GM21447 (cell line): ENCODE data around the gene LPP.

Experiments used
- ATAC-seq: cut with Tn5 transposase; IDR thresholded peaks from one replicate; pipeline ENCODE4 v1.9.1; 2021; ENCODE audit not compliant: unreplicated experiment

Gene LPP

DNA sequence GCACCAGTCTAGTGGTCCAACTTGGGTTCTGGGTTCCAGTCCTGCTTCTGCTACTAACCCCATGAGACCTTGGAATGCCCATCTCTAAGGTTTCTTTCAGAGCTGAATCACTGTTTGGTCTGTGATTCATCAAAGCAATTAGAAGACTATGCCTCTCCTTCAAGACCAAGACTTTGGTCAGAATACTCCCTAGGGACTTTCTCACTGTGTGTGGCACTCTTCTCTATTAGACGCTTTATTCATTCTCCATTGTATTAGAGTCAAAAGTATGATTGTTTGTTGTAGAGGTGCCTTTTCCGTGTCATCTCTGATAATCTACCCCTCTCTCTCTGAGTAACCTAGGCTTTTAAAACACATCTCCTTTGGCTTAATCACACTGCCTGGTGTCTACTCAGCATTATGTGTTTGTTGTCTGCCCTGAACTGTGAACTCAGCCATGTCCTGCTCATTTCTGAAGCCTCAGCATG lies 90.5 kb downstream of the LPP start:
- no peak for ATAC-seq

DNA sequence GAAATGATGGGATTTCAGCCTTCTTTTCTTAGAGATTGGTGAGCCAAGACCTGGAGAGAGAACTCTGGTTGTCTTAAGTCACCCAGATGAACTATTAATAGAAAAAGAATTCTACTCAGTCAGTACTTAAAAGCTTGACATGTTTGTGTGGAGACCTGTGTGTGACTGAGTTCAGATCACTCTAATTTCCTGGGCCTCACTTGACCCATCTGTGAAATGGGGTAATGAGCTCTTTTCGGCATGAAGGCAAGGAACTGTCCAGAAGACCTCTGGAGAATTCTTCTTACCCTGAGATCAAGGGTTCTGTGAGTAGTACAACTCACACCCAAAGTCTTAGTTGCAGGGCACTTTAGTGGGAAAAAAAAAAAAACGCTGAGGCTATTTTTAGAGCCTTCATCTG lies 92.9 kb downstream of the LPP start:
- ATAC-seq: no peak

DNA sequence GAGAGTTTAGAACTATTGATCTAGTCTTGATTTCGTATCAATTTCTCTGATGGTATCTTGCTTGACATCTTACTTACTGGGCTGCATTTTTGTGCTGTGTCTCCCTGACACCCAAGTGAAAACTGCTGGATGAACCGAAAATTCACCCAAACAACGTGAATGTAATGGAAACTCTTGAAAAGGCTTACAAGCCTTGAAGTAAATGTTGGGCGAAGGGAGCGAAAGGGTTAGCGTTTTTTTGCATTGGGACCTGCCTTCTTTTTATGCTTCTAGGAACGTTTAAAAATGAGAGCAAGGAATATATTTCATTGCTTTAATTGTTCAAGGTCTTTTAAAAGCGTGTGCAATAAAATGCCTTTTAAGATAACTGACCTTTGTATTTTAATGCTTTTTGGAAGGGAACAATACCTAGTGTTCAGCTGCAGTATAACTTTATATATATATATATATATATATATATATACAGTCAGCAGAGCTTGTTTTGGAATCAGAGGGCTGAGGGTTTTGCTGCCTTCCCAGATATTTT lies 94.1 kb downstream of the LPP start:
- no peak for ATAC-seq

DNA sequence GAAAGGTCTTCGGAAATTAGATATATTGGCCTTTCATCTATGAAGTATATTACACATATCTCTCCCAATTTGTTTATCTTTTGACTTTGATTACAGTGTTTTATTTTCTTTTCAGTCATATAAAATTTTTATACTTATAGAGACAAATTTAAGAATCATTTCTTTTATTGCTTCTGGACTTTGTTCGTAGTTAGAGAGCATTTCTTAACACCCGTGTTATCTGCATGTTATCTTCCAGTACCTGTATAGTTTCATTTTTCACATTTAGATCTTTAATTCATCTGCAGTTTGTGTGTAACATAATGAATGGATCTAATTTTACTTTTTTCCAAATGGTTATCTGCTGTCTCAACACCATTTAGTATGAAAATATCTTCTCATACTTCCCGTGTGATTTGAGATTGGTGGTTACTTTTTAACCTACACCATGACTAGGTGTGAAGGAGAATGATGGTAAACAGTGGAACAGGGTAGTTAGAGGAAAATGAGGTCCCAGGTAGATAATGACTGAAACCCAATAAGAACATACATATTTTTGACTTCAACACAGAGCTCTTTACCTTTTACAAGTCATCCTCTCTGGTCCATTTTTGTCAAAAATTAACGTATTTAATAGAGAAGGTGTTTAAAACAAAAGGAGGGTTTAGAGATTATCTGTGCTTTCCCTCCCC lies 99.3 kb downstream of the LPP start:
- no peak for ATAC-seq

DNA sequence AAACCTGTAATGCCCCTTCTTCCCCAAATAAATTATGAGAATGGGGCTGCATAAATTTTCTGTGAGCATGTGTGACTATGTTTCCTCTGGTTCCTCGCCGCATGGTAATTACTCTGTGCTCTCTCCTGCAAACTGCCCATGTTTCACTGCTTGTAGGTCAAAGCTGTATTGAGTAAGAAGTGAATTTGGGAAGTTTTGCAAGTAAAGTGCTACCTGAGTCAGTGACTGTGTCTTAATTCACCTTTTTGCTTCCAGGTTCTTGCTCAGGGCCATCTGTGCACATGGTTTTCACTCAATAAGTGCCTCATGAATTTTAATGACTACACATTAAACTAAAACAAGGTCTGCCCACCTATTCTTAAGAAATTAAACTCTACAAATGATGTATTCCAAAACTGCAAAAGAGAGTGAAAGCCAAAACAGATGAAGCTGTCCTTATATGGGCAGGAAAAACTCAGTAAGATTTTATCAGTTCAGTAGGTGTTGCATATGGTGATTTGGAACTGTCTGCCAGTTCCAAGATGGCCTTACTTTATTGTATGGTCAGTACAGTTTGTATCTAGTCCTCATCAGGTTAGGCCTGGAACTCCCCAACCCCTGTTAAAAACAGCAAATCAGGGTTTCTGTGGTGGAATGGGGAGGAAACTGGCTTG lies 100.0 kb downstream of the LPP start:
- ATAC-seq: no peak

DNA sequence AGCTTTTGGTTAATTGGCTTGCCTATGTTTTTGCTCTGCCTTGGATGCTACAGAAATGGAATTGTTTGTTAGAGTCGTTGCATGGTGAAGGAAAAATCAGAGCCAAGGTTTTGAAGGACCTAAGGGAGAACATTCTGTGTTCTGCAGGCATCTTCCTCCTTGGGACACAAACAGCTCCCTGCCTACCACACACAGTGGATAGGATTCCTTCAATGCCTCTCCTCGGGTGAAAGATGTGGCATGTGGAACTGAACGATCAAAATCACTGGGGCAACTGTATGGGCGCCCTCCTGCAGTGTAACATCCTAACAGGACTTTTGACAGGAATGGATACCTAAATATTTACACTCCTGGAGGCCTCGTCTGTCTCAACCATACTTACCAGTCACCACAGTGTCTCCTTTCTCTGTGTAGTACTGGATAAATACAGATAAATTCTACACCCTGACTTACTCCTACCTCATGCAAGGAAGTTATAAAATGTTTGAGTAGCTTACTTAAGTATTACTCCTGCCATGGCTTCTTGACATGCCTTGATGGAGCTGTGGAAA lies 100.6 kb downstream of the LPP start:
- no peak for ATAC-seq

DNA sequence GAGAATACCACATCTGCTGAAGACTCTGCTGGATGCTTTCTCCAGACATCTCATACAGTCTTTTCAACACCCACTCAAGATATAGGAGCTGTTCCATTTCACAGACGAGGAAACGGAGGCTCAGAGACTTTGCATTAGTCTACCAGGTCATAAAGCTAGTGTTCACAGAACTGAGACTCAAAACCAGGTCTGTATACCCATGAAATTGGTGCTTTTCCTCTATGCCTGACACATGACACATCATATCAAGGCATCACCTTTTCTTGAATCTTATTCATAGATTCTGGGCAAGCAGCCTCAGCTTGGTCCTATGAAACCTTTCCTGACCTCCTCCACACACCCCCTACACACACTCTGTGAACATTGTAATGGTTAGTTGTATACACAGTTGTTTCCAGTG lies 101.2 kb downstream of the LPP start:
- ATAC-seq: no peak

DNA sequence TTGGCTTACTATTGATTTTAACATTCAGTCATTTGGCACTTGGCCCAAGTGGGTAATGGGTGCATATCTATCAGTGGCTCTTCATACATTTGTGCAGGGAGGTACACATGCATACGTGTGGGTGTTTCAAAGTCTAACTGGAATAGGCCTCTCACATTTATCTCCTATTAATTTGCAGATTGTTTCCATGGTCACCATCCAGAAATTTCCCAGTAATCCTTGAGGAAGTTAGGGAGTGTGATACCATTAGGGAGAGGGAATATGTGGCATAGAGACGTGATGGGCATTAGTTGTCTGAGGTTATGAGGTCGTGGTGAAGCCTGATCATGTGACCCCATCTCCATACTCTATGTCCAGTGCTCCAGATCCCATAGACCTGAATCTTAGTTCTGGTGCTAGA lies 102.8 kb downstream of the LPP start:
- no peak for ATAC-seq

DNA sequence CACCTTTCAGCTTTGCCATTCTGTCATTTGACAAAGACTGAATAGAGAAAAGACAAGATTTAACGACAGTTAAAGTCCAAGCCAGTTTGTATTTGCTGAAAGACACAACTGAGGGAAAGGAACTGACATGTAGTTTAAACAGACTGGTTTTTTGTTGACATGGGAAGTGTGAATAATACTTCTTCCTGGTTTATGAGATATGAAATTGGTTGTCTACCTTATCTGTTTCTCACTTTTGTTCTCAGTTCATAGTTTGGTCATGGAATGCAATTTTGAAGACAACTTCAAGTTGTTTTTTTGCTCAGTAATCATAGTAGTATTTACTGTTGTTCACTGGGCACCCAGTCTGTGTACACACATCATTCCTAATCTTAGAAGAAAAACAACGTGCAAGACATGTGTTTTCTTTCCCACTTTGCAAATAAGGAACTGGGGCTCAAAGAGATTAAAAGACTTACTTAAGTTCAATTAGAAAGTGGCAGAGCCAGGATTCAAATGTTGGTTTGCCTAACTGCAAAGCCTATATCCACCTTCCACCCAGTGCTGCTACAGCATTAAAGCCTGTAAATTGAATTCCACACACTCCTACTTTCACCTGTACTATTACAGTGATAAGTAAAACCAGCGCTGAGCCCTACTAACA lies 103.5 kb downstream of the LPP start:
- no peak for ATAC-seq

DNA sequence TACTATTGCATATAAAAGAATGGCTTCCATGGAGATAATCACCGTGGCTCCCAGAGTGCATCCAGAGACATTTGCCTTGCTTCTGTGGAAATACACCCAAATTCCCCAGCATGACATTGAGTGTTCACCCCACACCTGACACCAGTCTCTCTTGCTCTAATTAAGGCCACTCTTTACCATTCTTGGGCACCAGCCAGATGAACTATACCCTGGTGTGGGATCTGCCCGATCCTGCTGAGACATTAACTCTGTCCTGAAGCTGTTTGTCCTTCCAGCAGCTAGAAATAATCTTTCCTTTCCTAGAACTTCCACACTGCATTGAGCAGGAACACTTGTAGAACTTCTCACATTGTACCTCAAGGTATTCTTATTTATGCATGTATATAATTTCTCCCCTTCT lies 105.2 kb downstream of the LPP start:
- no peak for ATAC-seq

DNA sequence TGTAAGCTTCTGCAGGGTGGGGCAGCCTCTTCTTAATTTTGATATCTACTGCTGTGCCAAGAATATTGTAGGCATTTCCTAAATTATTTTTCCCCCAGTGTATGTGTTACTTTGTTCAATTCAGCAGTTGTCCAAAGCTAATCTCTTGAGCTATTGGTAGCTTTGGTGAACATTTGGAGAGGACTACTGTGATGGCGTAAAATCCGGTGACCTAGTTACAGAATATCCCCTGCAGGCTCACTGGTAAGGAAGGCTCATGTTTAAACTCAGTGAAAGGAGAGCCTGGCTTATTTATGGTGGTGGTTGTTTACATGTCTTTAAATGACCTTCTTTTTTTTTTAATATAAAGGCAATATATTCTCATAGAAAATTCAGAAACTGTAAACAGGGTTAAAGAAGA lies 105.6 kb downstream of the LPP start:
- no peak for ATAC-seq

DNA sequence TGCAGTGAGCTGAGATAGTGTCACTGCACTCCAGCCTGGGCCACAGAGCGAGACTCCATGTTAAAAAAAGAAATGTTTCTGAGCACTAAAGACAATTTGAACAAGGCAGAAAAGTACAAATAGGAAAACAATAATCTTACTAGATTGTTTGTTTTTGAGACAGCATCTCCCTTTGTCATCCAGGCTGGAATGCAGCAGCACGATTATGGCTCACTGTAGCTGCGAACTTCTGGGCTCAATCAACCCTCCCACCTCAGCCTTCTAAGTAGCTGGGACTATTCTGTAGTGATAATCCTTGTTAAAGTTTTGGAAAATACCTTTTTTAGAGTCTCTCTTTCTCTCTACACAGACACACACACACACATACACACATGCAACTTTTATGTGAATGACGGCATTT lies 107.1 kb downstream of the LPP start:
- no peak for ATAC-seq

DNA sequence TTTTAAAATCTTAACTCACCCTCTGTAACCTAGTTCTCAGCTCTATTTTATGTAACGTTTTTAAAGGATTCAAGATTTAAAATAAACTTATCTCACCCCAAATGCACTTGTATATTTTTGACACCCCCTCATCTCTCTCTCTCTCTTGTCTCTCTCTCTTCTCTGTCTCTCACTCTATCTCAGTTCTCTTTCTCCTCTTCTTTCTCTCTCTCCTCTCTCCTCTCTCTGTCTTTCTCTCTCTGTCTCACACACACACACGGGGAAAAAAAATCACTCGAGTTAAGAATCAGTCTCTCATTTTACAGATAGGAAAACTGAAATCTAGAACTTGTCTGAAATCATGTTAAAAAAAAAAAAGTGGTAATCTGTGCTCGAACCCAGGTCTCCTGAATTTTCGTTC lies 108.5 kb downstream of the LPP start:
- no peak for ATAC-seq

DNA sequence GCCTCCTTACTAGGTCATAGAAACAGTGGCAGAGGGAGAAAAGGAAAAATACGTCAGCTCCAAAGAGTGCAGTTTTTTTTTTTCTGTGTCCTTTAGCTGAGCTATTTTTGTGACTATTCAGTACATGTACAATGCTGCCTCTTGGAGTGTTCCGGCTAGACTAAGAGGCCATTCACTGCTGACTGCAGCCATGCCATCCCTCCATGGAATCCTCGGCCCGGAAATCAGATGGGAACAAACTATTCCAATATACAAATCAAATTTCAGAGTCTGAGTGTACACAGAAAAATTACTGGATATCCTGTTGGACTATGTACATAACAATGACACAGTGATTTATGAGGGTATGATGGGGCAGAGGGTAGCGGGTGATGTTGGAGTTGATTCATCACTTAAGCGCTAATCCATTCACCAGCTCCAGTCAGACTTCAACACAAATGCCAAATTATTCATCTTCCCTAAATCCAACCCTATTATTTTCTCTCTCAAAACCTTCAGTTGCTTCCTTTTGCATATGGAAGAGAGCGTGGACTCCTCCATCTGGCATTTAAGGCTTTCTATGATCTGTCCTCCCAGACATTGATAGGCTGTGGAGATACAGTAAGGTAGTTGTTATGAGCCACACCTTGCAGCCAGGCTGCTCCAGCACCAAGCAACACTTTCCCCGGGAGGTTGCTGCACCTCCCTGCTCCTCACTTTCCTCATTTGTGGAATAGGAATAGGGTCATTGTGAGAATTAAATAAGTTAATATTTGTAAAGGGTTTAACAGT lies 109.1 kb downstream of the LPP start:
- no peak for ATAC-seq

DNA sequence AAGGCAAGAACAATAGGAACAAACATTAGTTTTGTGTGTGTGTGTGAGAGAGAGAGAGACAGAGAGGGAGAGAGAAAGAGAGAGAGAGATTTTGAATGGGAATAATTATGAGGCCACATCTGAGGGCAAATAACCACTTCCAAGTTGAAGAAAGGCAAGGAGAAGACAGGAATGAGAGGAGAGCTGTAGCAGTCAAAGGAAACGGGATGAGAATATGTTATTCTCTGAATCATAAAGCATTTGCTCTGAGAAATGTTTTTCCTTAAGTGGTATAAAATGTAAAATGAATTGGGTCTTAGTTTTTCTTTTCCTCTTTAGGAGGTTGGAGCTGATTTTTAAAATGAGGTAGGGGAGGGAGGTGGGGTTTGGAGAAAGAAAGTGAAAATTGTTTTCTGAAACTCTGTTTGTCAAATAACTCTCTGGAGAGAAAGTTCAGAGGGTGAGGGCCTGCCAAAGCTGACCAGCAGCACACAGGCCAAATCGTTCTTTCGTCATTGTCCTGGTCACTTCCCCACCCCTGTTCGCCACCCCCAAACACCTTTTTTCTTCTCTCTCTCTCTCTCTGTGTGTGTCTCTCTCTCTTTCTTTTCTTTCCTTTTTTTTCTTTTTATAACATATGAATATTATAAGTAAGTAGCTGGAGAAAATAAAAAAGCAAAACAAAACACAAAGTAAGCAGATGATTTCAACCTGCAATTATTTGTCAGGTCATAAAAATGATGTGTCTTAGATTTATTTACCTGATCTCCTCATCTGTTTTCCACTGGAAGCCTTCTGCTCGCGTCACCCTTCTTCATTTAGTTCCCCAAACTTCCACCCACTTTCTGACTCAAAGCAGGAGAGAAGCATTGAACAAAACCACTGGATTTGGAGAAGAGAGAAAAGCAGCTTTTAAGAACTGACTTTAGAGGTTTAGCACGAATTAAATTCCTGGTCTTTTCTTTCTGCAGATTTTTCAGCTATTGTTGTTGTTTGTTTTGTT lies 110.6 kb downstream of the LPP start:
- no peak for ATAC-seq

DNA sequence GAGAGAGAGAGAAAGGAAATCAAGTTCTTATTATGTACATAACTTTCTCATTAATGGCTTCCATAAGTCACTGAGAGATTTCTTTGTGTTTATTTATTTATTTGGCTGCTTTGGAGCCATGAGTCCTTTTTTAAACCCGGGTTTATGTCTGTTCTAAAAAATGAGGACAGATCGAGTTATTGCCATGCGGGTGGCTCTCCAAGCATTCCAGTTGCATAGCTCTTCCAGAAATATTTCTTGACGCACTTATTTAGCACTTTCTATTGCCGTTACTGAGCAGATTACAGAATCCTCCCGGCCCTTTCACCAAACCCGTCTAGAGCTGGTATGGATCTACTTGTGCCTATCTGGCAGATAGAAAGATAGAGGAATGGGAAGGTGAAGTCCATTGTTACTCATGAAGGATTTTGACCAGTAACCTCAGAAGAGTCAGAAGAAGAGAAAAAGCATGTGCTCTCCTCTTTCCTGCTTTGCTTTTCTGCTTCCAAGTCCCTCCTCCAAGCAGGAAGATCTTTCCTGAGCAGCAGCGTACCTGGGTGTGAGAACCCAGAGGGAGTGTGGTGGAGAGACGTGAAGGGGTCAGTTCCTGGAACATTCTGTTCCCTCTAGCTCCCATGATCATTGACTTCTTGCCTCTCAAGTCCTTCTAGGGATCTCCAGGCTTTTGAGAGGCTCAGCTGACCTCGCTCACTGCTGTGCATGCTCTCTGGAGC lies 112.8 kb downstream of the LPP start:
- no peak for ATAC-seq

DNA sequence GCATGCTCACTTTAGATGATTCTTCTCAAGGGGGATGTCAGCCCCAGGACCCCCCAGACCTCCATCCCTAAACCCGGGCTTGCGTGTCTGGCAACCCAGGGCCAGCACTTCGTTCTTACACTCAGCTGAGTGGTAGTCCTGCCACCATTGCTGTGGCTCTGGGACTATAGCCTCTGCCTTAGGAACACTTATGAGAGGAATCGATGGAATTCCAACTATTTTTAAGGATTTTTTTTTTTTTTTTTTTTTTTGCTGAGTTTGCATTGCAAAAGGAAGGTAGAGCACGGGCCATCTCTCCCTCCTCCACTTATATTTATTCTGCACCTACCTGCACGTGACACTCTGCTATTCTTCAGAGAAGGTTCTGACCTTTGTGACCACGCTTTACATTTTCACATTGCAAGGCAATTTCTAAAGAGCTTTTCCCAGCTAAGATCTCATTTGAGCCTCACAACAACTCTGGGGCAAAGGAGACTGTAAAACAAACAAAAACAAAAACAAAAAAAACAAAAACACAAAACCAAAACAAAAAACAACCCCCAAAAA lies 113.9 kb downstream of the LPP start:
- ATAC-seq: no peak

DNA sequence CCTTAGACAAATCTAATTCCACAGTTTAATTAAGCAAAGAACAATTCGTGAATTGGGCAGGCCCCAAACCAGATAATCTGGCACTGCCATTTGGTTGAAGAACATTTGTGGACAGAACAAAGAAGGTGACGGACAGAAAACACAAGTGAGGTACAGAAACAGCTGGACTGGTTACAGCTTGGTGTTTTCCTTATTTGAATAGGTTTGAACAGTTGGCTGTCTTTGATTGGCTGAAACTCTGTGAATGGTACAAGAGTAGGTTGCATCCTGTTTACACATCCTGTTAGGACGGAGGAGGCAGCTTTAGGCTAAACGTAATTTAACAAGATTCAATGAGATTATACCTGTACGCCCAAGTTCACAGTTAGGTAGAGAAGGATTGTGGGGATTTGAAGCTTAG lies 114.4 kb downstream of the LPP start:
- no peak for ATAC-seq

DNA sequence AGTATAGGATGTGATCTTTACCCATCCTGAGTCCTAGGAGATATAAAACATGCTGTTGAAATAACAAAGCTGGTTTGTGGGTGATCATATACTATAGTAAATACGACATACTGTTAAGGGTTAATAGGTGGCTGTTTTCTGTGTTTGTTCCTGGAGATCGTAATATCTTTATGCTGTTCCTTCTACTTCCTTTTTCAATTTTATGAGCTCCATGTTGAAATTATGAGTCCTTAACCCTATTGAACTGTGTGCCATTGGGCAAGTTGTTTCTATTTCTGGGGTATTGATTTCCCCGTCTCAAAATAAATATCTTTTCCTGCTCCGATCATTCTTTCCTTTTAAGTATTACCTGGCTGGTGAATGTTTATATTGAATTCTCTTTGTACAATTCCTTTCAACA lies 115.1 kb downstream of the LPP start:
- no peak for ATAC-seq
